AG10803 (cell line): ENCODE data around the gene NCKAP5.
"Not testable (repeated sequence)": the region's sequence is repeated elsewhere in the genome, so short reads cannot be mapped to it uniquely, and the experiment has no call there.

Experiments used
- DNase-seq: peaks from one replicate; pipeline ENCODE4 v3.0.0; 2010; ENCODE audit warnings: low read depth
- H3K4me3 ChIP-seq: 2 replicates; pipeline ENCODE4 v1.5.1; 2011; ENCODE audit warnings: mild to moderate bottlenecking, low read length, control low read depth
- TF ChIP-seq, protein P1 (sequence below): conservative IDR thresholded peaks from 2 replicates; pipeline ENCODE4 v1.5.1; 2011; ENCODE audit warnings: mild to moderate bottlenecking, low read length, control low read depth, inconsistent platforms

NCKAP5 gene

DNA sequence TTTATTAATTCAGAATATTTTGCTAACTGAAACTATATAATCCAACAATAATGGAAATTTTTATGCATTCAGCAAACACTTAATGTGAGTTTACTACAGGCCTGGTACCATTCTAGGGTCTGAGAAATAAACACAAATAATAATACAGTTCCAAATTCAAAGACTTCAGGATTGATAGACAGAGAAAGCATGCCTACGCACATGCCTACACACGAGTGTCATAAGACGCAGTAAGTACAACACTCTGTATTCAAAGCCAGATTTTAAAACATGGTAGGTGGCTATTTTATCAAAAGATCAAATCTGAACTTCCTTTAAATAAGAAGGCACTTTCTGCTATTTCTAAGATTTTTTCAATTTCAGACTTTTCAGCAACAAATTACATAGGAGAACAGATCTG, 346.9 kb downstream of the NCKAP5 start:
- TF ChIP-seq, protein P1, sequence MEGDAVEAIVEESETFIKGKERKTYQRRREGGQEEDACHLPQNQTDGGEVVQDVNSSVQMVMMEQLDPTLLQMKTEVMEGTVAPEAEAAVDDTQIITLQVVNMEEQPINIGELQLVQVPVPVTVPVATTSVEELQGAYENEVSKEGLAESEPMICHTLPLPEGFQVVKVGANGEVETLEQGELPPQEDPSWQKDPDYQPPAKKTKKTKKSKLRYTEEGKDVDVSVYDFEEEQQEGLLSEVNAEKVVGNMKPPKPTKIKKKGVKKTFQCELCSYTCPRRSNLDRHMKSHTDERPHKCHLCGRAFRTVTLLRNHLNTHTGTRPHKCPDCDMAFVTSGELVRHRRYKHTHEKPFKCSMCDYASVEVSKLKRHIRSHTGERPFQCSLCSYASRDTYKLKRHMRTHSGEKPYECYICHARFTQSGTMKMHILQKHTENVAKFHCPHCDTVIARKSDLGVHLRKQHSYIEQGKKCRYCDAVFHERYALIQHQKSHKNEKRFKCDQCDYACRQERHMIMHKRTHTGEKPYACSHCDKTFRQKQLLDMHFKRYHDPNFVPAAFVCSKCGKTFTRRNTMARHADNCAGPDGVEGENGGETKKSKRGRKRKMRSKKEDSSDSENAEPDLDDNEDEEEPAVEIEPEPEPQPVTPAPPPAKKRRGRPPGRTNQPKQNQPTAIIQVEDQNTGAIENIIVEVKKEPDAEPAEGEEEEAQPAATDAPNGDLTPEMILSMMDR = no peak
- DNase-seq = no peak

DNA sequence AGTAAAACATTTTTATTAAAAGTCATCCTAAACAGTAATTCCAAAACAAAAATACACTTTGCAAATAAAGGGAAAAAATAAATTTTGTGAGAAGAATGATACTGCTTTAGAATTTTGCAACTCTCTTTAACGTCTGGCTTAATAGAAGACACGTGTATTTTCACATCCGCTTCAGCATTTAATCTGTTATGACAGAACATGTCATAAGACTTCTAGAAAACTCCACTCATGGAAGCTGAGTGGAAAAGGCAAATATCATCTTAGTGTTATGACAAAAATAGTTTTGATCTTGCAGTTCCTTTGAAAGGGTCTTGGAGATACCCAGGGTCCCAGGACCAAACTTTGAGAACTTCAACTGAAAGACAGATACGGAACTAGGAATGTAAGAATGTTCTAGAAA, 350.1 kb downstream of the NCKAP5 start:
- no peak for DNase-seq
- TF ChIP-seq, protein P1 = no peak
- H3K4me3 ChIP-seq = no peak overlapping the region

More for the DNA sequence above, 346.9 kb downstream of the NCKAP5 start:
- no peak overlapping the region for H3K4me3 ChIP-seq

DNA sequence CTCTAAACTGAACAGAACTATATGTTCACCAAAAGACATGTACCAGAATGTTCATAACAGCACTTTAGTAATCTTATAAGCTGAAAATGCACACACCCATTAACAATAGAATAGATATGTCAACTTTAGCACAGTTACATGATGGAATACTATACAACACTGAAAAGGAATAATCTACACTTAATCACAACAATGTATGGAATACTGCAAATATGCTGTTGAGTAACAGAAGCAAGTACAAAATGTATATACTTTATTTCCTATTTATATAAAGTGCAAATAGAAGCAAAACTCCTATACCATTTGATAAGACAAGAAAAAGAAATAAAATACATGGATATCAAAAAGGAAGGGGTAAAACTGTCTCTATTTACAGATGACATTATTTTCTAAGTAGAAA, 352.8 kb downstream of the NCKAP5 start:
- no peak overlapping the region for H3K4me3 ChIP-seq
- TF ChIP-seq, protein P1 = no peak
- no peak for DNase-seq

DNA sequence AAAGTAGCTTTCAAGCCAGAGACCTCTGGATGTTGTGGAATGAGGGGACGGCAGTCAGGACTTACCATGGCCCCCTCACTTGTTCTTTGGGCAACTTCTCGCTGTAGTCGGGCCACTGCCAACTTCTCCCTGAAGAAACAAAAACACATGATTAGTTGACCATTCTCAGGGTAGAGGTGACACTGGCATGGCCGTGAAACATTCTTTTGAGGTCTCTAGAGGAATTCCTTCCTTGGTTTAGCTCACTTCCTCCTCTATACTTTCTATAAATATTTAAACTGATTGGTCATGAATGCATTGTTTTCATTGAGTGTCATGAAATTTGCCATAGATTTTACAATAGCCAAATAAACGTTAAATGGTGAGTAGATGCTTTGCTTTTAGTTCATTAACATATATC, 354.6 kb downstream of the NCKAP5 start:
- DNase-seq = no peak
- H3K4me3 ChIP-seq = no peak overlapping the region
- TF ChIP-seq, protein P1 = no peak

DNA sequence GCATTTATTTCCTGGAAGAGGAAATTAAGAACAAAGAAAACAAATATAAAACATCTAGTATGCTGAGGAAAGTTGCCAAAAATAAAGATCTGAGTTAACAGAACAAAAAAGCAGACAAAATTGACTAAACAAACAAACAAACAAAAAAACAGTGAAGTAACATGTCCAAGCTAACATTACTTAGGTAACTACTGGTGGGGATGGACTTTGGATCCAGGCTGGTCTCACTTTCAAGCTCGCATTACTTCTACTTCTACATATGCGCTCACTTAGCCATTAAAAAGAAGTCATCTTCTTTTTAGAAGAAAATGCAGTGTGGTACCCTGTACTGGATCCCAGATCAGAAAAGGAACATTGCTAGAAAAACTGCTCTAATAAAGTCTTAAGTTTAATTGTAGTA, 358.9 kb downstream of the NCKAP5 start:
- H3K4me3 ChIP-seq = no peak overlapping the region
- TF ChIP-seq, protein P1 = no peak
- DNase-seq = no peak

DNA sequence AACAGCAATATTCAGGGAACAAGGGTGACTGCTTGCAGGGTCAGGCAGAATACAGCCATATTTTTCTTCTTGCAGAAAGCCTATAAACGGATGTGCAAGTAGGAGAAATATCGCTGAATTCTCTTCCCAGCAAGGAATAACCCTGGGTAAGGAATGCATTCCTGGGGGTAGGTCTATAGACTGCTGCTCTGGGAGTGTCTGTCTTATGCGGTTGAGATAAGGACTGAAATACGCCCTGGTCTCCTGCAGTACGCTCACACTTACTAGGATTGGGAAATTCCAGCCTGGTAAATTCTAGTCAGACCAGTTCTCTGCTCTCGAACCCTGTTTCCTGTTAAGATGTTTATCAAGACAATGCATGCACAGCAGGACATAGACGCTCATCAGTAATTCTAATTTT, 361.6 kb downstream of the NCKAP5 start:
- DNase-seq, H3K4me3 ChIP-seq: not testable (repeated sequence)

DNA sequence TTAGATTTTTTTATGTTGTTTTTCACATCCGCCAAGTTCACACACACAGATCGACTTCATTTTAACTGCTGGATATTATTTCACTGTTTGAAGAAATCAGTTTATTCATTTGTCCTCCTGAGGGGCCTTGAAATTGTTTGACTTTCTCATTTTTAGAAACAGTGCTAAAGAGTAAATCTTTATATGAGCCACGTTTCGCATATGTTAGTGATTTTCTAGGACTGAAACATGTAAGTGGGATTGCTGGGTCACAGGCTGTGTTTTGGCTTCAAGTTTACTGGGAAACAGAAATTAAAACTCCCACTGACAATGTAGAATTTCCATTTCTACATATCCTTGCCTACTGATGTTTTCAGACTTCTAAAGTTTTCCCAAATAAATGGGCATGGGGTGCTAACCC, 363.8 kb downstream of the NCKAP5 start:
- no peak for DNase-seq
- no peak overlapping the region for H3K4me3 ChIP-seq
- TF ChIP-seq, protein P1 = no peak
